NCI-H2107 treated with DMSO at 0.1 percent for 48 hours (cell line): ENCODE results near the gene ADAM8.

Experiments used
- DNase-seq: peaks from one replicate; lab custom pipeline; 2025; ENCODE audit not compliant: unreplicated experiment; lab: John Stamatoyannopoulos, UW

Gene ADAM8

GRCh38 chr10:133309100-133309719 is 32.5 kb upstream of the ADAM8 start:
- no peak for DNase-seq

GRCh38 chr10:133308421-133309099 is 31.9 kb upstream of the ADAM8 start, which contains the start of the genes TUBGCP2 and ZNF511:
Gene TUBGCP2, minus strand, starts transcription at chr10:133308872. Its CDS starts 5,931 bp downstream, at chr10:133302941.
Gene ZNF511, plus strand, starts transcription at chr10:133308914. Its CDS starts 30 bp downstream, at chr10:133308944.
- DNase-seq, result no peak

GRCh38 chr10:133307776-133308420 is 31.2 kb upstream of the ADAM8 start:
- DNase-seq, result peak; percentile 24

DNA sequence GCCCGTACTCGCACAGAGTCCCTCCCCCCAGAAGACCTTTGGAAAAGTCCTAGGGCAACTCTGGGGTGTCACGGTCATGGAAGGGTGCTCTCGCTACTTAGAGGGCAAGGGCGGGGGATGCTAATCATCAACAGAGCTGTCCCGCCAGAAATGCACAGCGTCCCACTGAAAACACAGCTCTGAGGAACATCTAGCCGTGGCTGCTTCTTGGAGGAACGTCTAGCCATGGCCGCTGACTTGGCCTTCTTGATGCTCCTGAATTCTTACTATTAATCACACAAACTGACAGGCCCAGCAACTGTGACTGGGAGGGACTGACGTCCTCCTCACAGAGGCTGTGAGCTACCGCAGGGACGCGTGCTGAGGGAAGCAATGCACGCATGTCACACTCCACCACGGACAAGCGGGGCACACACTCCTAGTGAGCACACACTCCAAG is 30.3 kb upstream of the ADAM8 start:
- DNase-seq, result no peak

DNA sequence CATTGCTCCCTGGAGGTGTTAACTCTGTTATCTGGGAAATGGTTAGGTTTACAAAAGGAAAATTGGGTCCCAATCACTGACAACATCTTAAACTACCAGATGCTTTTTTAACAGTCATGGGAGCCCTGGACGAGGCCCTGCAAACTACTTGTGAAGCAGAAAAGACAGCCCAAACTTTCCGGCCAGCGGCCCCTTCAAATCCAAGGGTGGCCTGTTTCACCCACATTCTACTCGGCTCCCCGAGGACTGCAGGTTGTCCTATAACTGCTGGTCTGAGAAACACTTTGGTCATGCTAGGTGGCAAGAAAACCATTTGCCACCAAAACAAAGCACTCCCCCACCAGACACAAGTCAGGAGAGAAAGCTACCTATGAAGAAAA is 29.4 kb upstream of the ADAM8 start:
- DNase-seq, result no peak

GRCh38 chr10:133303206-133303605 is 26.5 kb upstream of the ADAM8 start:
- no peak for DNase-seq

- no peak for DNase-seq
These were observed 25.6 kb upstream of the ADAM8 start for GRCh38 chr10:133302230-133302629.

- no peak for DNase-seq
These were observed 23.1 kb upstream of the ADAM8 start for GRCh38 chr10:133299738-133300137.

GRCh38 chr10:133299224-133299623 is 22.6 kb upstream of the ADAM8 start:
- no peak for DNase-seq

GRCh38 chr10:133298466-133298865 is 21.8 kb upstream of the ADAM8 start:
- no peak for DNase-seq

- DNase-seq, result no peak
These were observed 20.8 kb upstream of the ADAM8 start for GRCh38 chr10:133297504-133297903.

GRCh38 chr10:133295426-133296320 is 19.0 kb upstream of the ADAM8 start:
- no peak for DNase-seq

GRCh38 chr10:133294189-133294588 is 17.5 kb upstream of the ADAM8 start:
- no peak for DNase-seq

DNA sequence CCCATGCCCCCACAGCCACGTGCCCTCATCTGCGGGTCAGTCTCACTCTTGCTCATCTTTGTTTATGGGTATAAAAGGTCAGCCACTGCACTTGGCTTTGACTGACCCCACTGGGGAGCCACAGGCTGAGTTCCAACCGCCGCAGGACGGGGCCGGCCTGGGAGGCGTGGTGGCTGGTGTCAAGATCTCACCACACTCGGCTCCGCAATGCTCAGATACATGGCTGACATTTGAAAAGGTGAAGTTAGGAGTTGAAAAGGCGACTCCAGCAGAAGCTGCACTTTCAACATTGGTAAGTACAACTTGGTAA is 17.1 kb upstream of the ADAM8 start:
- DNase-seq, result no peak

GRCh38 chr10:133292919-133293809 is 16.5 kb upstream of the ADAM8 start:
- DNase-seq, result no peak

DNA sequence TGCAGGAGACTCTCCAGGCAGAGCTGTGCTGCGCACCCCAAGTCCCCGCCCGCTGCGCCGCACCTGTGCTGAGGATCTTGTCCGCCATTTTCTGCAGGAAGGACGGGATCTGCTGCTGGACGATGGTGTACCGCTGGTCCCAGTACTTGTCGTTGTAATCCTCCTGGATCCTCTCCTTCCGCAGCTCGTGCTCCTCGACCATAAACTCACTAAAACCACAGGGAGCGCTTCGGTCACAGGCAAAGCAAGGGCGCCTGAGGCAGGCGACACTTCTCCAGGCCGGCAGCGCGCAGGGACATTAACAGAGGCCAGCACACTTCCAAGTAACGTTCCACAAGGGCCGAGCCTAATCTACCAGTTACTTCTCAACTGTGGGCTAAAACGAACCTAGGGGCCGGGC is 13.1 kb upstream of the ADAM8 start:
- no peak for DNase-seq

- DNase-seq, result no peak
These were observed 11.3 kb upstream of the ADAM8 start for GRCh38 chr10:133287832-133288500.

- no peak for DNase-seq
These were observed 9.7 kb upstream of the ADAM8 start for GRCh38 chr10:133286366-133286765.

GRCh38 chr10:133285217-133285616 is 8.5 kb upstream of the ADAM8 start:
- DNase-seq, result no peak

- DNase-seq, result no peak
These were observed 7.3 kb upstream of the ADAM8 start for GRCh38 chr10:133283931-133284330.
